Urinary bladder (tissue), 4 donors: Measurements from ENCODE around the gene UCHL1. TPM values are rescaled to one million over a fixed set of nuclear protein-coding genes. Genes with fewer than 3 reads are reported as not detected.

Experiments used
- DNase-seq: peaks from one replicate; pipeline ENCODE4 v3.0.0-alpha.2; 2015; ENCODE audit errors: extremely low spot score
- H3K27ac ChIP-seq: one replicate; pipeline ENCODE4 v1.5.1; 2013; ENCODE audit warnings: low read depth, mild to moderate bottlenecking, moderate library complexity
- H3K36me3 ChIP-seq: one replicate; pipeline ENCODE4 v1.6.1; 2013; ENCODE audit warnings: mild to moderate bottlenecking, moderate library complexity; ENCODE audit not compliant: insufficient read depth
- H3K4me1 ChIP-seq: one replicate; pipeline ENCODE4 v1.6.1; 2013; ENCODE audit warnings: mild to moderate bottlenecking, moderate library complexity; ENCODE audit not compliant: insufficient read depth
- H3K4me3 ChIP-seq: one replicate; pipeline ENCODE4 v1.5.1; 2013; ENCODE audit warnings: low read depth, low read length
- WGBS: extraction: QIAGEN DNeasy Blood & Tissue Kit; methylation state at CpG from one replicate; pipeline ENCODE4 v1.1.7; 2013; 5-methylcytosine and 5-hydroxymethylcytosine counted together
- polyA plus RNA-seq: library from polyadenylated mRNA; stranded (reverse); fragments of 200-250 nt; gene quantifications from one replicate; pipeline ENCODE4 v1.2.3, GENCODE V29; 2013
- total RNA-seq: library from RNA; depleted of rRNA; stranded (reverse); fragments of >200 nt; gene quantifications from one replicate; pipeline ENCODE4 v1.2.3, GENCODE V29; 2014
- donor health status: healthy with polysubstance abuse.
- donor health status: healthy.

Gene UCHL1
- total RNA-seq, result 37.2 TPM
- 81.6 TPM for polyA plus RNA-seq

- Histone ChIP-seq H3K4me3 (peak within 1 kb of the TSS; percentile 47), H3K4me1 (peaks cover 8% of the 10 kb centered on the region), H3K27ac (no peak within 1 kb of the TSS), H3K36me3 (no peaks in the 10 kb centered on the region)
- 1% methylated on average over 55 of the region's 55 CpGs for WGBS
- DNase-seq, result peak; percentile 42
Observed at GRCh38 chr4:41256740-41257256, at the start of gene UCHL1. UCHL1 (plus strand) TSS chr4:41256928; CDS start chr4:41256977, 49 bp downstream.

DNA sequence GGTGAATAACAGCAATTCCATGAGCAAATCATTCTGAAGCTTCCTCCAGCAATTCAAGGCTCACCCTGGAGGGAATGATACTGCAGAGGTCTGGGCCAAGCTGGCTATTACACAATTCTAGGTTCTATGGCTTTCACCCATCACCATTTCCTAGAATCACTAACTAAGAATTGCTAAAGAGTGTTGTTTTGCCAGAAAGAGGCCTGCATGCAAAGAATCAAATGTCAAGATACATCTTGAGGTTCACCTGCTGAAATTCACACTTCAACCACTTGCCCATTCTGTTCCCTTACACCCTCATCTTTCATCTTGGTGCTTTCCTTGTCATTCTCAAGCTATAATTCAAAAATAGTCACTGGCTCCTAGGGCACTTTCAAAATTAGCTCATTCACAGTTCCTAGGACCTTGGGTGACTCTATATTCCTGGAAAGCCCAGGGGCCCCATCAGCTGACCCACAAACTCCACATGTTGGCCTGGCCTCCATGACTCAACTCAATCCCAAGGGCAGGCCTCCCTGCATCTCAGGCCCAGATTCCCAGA, 49.4 kb upstream of the UCHL1 start:
- no peak for DNase-seq
- Histone ChIP-seq H3K27ac (no peak overlapping the region), H3K36me3 (no peaks in the 10 kb centered on the region), H3K4me3 (no peak overlapping the region), H3K4me1 (no peaks in the 10 kb centered on the region)

DNA sequence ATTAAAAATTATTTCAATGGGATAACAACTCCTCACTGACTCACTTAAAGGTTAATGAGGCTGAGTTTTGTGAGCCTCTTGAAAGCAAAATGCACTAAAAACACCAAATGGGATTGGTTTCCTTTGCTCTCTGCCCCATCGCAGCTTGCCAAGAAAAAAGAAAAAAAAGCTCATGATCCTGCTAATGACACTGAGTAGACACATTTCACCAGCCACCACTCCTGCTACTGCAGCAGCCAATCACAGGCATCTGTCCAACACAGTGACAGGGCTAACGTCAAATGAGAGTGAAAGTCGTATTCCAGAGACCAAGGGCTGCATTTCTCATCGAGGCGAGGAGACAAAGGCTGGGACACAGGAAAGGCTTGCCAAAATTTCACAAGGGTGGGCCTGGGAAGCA, 47.5 kb upstream of the UCHL1 start:
- Histone ChIP-seq H3K4me3 (no peak overlapping the region), H3K4me1 (no peaks in the 10 kb centered on the region), H3K36me3 (no peaks in the 10 kb centered on the region), H3K27ac (no peak overlapping the region)
- DNase-seq, result no peak
- 78% methylated on average over 5 of the region's 5 CpGs for WGBS

- WGBS, result 94% methylated on average over 9 of the region's 9 CpGs
- H3K4me1 ChIP-seq, result no peaks in the 10 kb centered on the region
- no peak overlapping the region for H3K4me3 ChIP-seq
- no peak for DNase-seq
- no peak overlapping the region for H3K27ac ChIP-seq
- no peaks in the 10 kb centered on the region for H3K36me3 ChIP-seq
Observed at GRCh38 chr4:41209901-41210300, 46.8 kb upstream of the UCHL1 start.

DNA sequence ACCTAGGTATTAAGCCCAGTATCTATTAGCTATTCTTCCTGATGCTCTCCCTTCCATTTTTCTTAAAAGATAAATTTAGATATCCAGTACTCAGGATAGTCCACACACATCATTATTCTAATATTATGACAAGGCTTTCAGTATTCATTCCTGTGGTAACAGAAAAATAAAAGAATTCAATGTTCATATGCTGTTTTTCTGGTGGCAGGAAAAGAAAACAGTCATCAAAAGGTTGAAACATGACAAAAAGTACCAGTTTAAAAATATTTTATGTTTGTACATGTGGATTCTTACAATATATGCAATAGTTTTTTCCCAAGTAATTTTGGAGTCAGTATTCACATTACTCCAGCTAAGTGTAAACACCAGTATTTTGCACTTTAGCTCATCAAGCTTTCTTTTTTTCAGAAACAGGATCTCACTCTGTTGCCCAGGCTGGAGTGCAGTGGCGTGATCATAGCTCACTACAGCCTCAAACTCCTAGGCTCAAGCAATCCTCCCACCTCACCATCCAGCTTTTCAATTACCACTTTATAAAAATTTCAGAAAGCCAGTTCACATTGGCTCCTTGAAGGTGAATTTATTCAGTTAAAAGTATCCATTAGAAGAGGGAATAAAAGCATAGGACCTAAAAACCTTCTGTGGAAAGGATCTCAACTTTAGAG, 44.6 kb upstream of the UCHL1 start:
- Histone ChIP-seq H3K27ac (no peak overlapping the region), H3K4me1 (no peaks in the 10 kb centered on the region), H3K36me3 (no peaks in the 10 kb centered on the region), H3K4me3 (peak overlapping the region; percentile 90)
- no peak for DNase-seq
- 98% methylated on average over 1 of the region's 1 CpG for WGBS

DNA sequence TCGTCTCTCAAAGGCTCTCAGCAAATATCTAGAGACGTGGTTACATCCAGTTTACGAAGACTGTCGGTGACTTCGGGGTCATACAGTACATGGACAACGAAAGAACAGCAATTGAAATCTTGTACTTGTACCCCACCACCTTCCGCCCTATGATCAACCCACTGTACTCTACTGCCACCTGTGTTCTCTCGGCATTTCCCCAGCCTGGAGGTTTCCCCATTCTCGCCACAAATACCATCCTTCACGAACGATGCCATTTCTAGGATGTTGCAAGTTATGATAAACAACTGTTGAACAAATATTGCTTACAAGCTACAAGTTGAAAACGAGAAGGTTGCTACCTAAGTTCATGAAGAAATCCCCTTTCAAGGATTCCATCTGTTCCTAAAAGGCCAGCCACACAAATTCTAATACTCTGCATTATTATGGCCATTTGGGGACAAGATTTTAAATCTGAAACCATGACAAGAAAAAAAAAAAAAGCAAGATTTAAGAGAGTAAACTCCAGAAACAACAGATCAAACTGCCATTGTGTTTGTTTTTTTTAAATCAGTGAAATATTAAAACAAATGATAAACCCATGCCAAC, 44.0 kb upstream of the UCHL1 start:
- H3K4me1 ChIP-seq, result no peaks in the 10 kb centered on the region
- DNase-seq, result no peak
- no peaks in the 10 kb centered on the region for H3K36me3 ChIP-seq
- no peak overlapping the region for H3K27ac ChIP-seq
- H3K4me3 ChIP-seq, result peak overlapping the region; percentile 90
- WGBS, result 29% methylated on average over 12 of the region's 12 CpGs

DNA sequence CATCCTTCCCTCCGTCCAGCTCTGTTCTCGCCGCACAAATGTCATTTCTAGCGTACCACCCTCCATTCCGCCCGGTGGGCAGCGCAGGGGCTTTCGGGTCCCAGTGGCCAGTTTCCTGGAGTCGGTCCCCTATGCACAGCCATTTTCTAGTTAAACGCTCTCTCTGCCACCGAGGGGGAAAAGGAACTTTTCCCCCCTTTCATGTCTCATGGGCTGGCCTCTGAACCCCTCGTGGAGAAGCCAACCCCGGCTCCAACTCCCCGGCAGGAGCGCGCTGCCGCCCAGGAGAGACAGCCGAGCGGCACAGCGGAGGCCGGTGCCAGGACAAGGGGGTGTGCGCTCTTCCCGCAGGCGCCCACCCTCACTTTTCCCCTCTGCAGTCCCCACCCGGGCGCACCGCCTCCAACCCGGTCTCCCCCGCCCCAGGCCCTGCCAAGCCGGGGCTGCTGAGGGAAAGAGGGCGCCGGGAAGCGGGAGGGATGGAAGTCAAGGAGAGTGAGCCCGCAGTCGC, 43.0 kb upstream of the UCHL1 start:
- no peak for DNase-seq
- H3K27ac ChIP-seq, result peak overlapping the region; percentile 48
- no peaks in the 10 kb centered on the region for H3K36me3 ChIP-seq
- peak overlapping the region; percentile 90 for H3K4me3 ChIP-seq
- under 1% methylated on average over 35 of the region's 35 CpGs for WGBS
- no peaks in the 10 kb centered on the region for H3K4me1 ChIP-seq

GRCh38 chr4:41214136-41214824, 42.4 kb upstream of the UCHL1 start, which contains the start of gene APBB2:
APBB2 (minus strand) TSS chr4:41214542; CDS start chr4:41033254, 181,288 bp downstream.
- Histone ChIP-seq H3K36me3 (no peaks in the 10 kb centered on the region), H3K27ac (peak within 1 kb of the TSS; percentile 48), H3K4me1 (no peaks in the 10 kb centered on the region), H3K4me3 (peak within 1 kb of the TSS; percentile 90)
- under 1% methylated on average over 71 of the region's 71 CpGs for WGBS
- peak; percentile 94 for DNase-seq

GRCh38 chr4:41214825-41215146, 41.9 kb upstream of the UCHL1 start:
- Histone ChIP-seq H3K4me1 (no peaks in the 10 kb centered on the region), H3K36me3 (no peaks in the 10 kb centered on the region), H3K4me3 (no peak overlapping the region), H3K27ac (no peak overlapping the region)
- WGBS, result 26% methylated on average over 8 of the region's 8 CpGs
- DNase-seq, result no peak

DNA sequence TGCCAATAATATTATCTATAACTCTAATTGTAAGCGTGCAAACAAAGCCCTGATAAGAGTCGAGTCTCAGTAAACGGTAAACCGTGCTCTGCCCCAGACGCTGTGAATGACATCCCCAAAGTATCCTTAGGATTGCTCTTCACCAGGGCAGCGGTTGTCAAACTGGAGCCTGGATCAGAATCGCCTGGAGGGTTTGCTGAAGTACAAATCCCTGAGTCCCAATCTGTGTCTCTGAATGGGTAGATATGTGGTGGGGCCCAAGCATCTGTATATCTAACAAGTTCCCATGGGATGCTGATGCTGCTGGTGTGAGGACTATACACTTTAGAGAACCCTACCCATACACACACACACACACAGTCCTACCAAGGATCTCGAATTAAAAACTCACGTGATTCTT, 41.6 kb upstream of the UCHL1 start:
- WGBS, result 55% methylated on average over 9 of the region's 9 CpGs
- H3K4me3 ChIP-seq, result no peak overlapping the region
- no peak overlapping the region for H3K27ac ChIP-seq
- no peaks in the 10 kb centered on the region for H3K4me1 ChIP-seq
- H3K36me3 ChIP-seq, result no peaks in the 10 kb centered on the region
- DNase-seq, result no peak

DNA sequence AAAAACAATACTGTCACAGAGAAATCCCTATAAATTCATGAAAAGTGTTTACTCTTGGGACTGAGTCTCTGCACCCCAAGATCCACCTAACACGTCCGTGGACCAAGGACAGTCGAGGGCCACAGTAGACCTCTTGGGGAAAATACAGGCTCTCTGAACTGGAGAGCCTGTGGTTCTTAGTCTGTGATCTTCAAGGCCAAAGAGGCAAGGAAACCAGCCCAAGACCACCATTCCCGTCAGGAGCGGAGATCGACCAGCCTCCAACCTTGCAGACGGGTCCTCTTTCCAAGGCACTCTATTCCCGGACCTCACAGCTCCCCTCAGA, 40.8 kb upstream of the UCHL1 start:
- DNase-seq, result no peak
- Histone ChIP-seq H3K4me3 (peak overlapping the region; percentile 69), H3K4me1 (no peaks in the 10 kb centered on the region), H3K36me3 (no peaks in the 10 kb centered on the region), H3K27ac (peak overlapping the region; percentile 67)
- WGBS, result 29% methylated on average over 8 of the region's 8 CpGs

DNA sequence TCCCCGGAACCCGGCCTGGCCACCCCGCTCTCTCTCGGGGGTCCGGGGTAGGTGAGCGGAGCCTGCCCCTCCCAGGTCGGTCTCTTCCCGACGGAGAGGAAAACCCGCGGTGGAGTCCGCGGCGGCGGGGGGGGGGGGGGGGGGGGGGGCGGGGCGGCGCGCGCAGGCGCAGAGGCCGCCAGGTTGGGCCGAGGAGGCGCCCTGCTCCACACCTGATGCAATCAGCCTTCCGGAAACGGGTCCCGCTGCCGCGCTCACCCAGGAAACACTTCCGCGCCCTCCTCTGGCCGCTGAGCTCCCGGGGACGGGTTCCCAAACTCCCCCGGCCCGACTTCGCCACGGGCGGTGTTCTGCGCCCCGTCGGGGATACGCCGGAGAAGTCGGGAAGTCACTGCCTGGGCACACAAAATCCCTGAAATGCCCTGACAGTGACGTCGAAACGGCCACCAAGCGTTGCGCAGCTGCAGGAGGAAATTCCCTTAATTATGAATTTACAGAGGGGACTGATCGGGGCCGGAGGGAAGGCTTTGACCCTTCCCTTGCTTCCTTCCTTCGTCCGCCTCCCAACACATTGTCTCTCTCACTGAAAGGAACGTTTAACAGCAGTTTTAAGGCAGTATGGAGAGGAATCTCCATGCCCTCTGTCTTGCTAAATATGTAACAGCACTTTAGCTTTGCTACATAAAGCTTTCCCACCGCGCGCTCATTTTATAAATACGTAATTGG, 40.3 kb upstream of the UCHL1 start:
- no peaks in the 10 kb centered on the region for H3K4me1 ChIP-seq
- H3K4me3 ChIP-seq, result peak overlapping the region; percentile 69

GRCh38 chr4:41217020-41217333, 39.8 kb upstream of the UCHL1 start:
- Histone ChIP-seq H3K4me3 (no peak overlapping the region), H3K36me3 (no peaks in the 10 kb centered on the region), H3K4me1 (no peaks in the 10 kb centered on the region), H3K27ac (no peak overlapping the region)
- no peak for DNase-seq
- WGBS, result 20% methylated on average over 2 of the region's 2 CpGs

More for the DNA sequence above, 40.3 kb upstream of the UCHL1 start:
- H3K27ac ChIP-seq, result peak overlapping the region; percentile 90
- whole genome bisulfite sequencing, result 1% methylated on average over 55 of the region's 59 CpGs
- DNase-seq, result peak; percentile 64
- H3K36me3 ChIP-seq, result no peaks in the 10 kb centered on the region
